Ishikawa (cell line): ENCODE data around the gene PRKAR2B.

ENCODE experiments used
- CEBPB ChIP-seq: IDR thresholded peaks from 2 replicates; pipeline ENCODE4 v1.6.1; 2012
- CREB1 ChIP-seq: IDR thresholded peaks from 2 replicates; pipeline ENCODE4 v1.6.1; 2012; ENCODE audit warnings: low read depth
- EGR1 ChIP-seq: IDR thresholded peaks from 2 replicates; pipeline ENCODE4 v1.6.1; 2012
- EP300 ChIP-seq: IDR thresholded peaks from 2 replicates; pipeline ENCODE4 v1.6.1; 2012; ENCODE audit warnings: borderline replicate concordance
- FOXM1 ChIP-seq: IDR thresholded peaks from 2 replicates; pipeline ENCODE4 v1.6.1; 2012; ENCODE audit warnings: low read depth, borderline replicate concordance
- MAX ChIP-seq: IDR thresholded peaks from 2 replicates; pipeline ENCODE4 v1.6.1; 2012
- REST ChIP-seq: IDR thresholded peaks from 2 replicates; pipeline ENCODE4 v1.6.1; 2012; ENCODE audit warnings: low read depth, mild to moderate bottlenecking
- TAF1 ChIP-seq: IDR thresholded peaks from 2 replicates; pipeline ENCODE4 v1.6.1; 2012; ENCODE audit warnings: low read depth, mild to moderate bottlenecking
- USF1 ChIP-seq: IDR thresholded peaks from 2 replicates; pipeline ENCODE4 v1.6.1; 2012
- ZBTB7A ChIP-seq: IDR thresholded peaks from 2 replicates; pipeline ENCODE4 v1.6.1; 2012; ENCODE audit warnings: low read depth

DNA sequence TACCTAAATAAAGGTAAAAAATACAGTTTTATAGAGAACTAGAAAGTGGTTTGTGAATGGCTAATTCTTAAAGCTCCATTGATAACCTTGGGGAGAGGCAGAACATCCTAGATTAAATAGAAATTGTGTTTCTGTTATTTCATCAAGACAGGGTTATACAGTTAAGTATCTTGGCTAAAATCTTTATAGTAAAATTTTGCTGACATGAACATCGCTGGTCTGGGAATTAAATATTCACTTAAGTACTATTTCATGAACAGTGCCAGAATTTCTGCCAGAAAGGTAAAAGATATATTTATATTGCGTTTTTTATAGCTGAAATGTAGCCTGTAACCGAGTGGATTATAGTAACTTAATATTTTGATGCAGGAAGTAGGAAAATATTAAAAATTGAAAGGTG, 70.6 kb downstream of the PRKAR2B start:
- TF ChIP-seq EP300 (no peak), FOXM1 (no peak), MAX (no peak), CREB1 (no peak), ZBTB7A (no peak), CEBPB (no peak), USF1 (no peak), REST (no peak), EGR1 (no peak), TAF1 (no peak)
